Spleen (tissue), 7 donors: Measurements from ENCODE around the gene FGF13.

Source experiments
- POLR2AphosphoS5 ChIP-seq, 3 donors: sonication (generic); formaldehyde crosslinking; IDR thresholded peaks; one replicate each; pipeline ENCODE4 v1.5.1; 2017; ENCODE audit warnings: antibody characterized with exemption in 3 of 3
- TF ChIP-seq, protein P1 (sequence below), 11 experiments: fragments of 200-600 bp in 7 of 11; fragments of 450-650 bp in 4 of 11; sonication (generic) in 4 of 11; IDR thresholded peaks in 8 of 11; conservative IDR thresholded peaks in 3 of 11; 1 replicate in 7 of 11; 2 replicates in 4 of 11; pipeline versions ENCODE4 v1.4.0 to v1.8.0; 2016 to 2021; ENCODE audit warnings: antibody characterized with exemption in 11 of 11, inconsistent platforms in 4 of 11, mild to moderate bottlenecking in 1 of 11
- donor health status: DM: no; HTN: no; CAD: no; lungs with moderate emphysema.
- donor health status: DM: no; HTN: no; CAD: no.
- donor health status: DM: no; HTN: no; CAD: no.

DNA sequence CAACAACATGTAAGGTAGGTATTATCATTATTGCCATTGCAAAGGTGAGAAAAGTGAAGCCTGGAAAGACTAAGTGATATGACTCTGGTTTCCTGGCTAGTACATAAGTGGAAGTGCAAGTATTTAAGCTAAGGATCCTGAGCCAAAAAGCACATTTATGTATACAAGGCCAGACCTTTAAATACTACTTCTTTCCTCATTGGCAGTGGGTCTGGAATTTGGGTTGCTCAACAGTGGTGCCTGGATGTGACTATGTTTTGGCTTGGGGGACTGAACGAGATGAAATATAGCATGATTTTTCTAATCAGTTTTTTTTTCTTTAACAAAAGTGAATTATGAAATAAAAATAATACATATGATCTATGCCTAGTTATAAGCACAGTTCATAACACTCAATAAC is 7.4 kb upstream of the FGF13 start:
- TF ChIP-seq, protein P1, sequence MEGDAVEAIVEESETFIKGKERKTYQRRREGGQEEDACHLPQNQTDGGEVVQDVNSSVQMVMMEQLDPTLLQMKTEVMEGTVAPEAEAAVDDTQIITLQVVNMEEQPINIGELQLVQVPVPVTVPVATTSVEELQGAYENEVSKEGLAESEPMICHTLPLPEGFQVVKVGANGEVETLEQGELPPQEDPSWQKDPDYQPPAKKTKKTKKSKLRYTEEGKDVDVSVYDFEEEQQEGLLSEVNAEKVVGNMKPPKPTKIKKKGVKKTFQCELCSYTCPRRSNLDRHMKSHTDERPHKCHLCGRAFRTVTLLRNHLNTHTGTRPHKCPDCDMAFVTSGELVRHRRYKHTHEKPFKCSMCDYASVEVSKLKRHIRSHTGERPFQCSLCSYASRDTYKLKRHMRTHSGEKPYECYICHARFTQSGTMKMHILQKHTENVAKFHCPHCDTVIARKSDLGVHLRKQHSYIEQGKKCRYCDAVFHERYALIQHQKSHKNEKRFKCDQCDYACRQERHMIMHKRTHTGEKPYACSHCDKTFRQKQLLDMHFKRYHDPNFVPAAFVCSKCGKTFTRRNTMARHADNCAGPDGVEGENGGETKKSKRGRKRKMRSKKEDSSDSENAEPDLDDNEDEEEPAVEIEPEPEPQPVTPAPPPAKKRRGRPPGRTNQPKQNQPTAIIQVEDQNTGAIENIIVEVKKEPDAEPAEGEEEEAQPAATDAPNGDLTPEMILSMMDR (IDR thresholded peaks at IDR 0.05 in 8 of 11, conservative IDR thresholded peaks at IDR 0.05 in 3 of 11): no peak
- no peak for TF ChIP-seq POLR2AphosphoS5 (IDR thresholded peaks at IDR 0.05)
